ENCODE results near the gene PALS2. TPM values are rescaled to one million over a fixed set of nuclear protein-coding genes. Genes with fewer than 3 reads are reported as not detected.

The PALS2 gene
- total RNA-seq, 2 experiments from 2014 or later: 26.3 to 75.9 TPM

DNA sequence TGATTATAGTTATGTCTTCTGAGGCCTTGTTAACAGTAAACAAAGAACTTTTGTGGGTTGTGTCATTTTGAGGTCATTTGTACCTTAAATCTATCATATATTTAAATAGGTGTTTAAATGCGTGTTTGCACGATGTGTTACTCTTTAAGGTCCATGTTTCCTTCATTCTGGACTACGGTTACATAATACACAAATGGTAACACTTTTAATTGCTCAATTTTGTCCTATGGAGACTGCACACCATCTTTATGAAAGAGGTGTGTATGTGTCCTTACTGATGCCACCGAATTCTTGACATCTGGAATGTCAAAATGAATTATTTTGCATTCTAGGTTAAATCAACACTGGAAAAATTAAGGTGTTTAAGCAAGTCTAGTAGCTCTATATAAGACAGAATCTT lies 1.7 kb downstream of the PALS2 start:
- TF ChIP-seq EZH2phosphoT487 (IDR thresholded peaks at IDR 0.05; ENCODE audit: borderline replicate concordance, low read depth, low read length): no peak
- TF ChIP-seq, protein P1, sequence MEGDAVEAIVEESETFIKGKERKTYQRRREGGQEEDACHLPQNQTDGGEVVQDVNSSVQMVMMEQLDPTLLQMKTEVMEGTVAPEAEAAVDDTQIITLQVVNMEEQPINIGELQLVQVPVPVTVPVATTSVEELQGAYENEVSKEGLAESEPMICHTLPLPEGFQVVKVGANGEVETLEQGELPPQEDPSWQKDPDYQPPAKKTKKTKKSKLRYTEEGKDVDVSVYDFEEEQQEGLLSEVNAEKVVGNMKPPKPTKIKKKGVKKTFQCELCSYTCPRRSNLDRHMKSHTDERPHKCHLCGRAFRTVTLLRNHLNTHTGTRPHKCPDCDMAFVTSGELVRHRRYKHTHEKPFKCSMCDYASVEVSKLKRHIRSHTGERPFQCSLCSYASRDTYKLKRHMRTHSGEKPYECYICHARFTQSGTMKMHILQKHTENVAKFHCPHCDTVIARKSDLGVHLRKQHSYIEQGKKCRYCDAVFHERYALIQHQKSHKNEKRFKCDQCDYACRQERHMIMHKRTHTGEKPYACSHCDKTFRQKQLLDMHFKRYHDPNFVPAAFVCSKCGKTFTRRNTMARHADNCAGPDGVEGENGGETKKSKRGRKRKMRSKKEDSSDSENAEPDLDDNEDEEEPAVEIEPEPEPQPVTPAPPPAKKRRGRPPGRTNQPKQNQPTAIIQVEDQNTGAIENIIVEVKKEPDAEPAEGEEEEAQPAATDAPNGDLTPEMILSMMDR (conservative IDR thresholded peaks at IDR 0.05; ENCODE audit: low read length): no peak
- Histone ChIP-seq H2AFZ (ENCODE audit: low read length) (no peak overlapping the region), H3K4me2 (ENCODE audit: low read length) (peak overlapping the region; percentile 90), H3K36me3 (ENCODE audit: insufficient read depth, low read length) (no peaks in the 10 kb centered on the region), H3K4me1 (ENCODE audit: insufficient read depth, low read length, poor library complexity, severe bottlenecking) (peaks cover 50% of the 10 kb centered on the region), H3K9me3 (ENCODE audit: low read length) (no peaks in the 10 kb centered on the region), H3K79me2 (ENCODE audit: insufficient read depth, low read depth, low read length) (peaks cover 61% of the 10 kb centered on the region), H3K4me3 (ENCODE audit: low read depth, low read length, poor library complexity, severe bottlenecking) (peak overlapping the region; percentile 96), H3K27ac (ENCODE audit: low read depth, low read length, poor library complexity, severe bottlenecking) (peak overlapping the region; percentile 64), H4K20me1 (ENCODE audit: insufficient read depth, low read length) (peaks cover 50% of the 10 kb centered on the region), H3K9me2 (ENCODE audit: insufficient read depth, low read length) (no peaks in the 10 kb centered on the region)
- BruUV-seq (replicated peaks): no TSS peak
- intact Hi-C loops (cut with micrococcal nuclease; ENCODE audit: unreplicated experiment): loop anchor here (2.0 to 10.0 kb wide), 6 partner anchors 144 to 1030 kb away; no protein-coding TSS in a partner anchor
- no peak for DNase-seq (ENCODE audit: low spot score)
- ChIA-PET CTCF (ENCODE audit: unreplicated experiment) (no interaction called here), POLR2A (interaction anchor here (0.6 to 1.9 kb wide), 7 partner anchors 24 to 713 kb away, joined by 3 to 7 read pairs (median 4); no protein-coding TSS in a partner anchor)

DNA sequence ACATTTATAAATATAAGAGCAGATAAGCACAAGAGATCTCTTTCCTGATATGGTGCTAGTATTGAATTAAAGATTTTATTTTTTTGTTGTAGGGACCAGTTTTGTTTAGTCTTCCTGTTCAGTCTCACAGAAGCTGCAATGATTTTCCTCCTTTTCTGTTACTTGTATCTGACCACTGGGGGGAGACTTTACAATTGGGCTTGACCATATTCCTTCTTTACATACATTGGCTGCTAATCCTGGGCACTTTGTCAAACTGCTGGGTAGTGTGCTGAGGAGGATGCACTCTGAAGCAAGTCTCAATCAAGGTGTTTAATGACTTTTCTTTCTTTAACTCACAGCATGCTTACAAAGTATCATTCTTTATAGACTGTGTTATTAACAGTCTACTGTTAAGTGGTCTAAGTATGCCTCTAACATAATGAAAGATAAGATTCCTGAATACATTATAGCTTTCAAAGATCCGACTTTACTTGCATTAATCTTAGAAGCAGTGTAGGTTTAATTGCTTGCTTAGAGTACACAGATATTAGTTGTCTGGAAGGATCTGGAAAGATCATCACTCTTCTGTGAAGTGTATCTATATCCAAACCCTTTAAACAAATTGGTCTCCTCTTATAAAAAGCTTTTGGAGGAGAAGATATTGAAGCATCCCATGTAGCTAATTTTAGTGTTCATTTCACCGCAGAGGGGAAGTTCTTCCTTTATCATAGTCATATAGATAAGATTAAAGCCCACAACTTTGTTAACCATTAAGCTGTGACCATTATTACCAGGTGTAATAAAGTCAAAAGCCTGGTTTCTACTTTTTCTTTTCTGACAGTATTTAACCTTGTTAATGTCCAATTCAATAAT lies 3.1 kb downstream of the PALS2 start:
- no peaks in the 10 kb centered on the region for H3K36me3 ChIP-seq (ENCODE audit: insufficient read depth, low read length)
- peak overlapping the region; percentile 96 for H3K4me3 ChIP-seq (ENCODE audit: low read depth, low read length, poor library complexity, severe bottlenecking)
- H3K9me2 ChIP-seq (ENCODE audit: insufficient read depth, low read length): no peaks in the 10 kb centered on the region
- no TSS peak for BruUV-seq (replicated peaks)
- H3K27ac ChIP-seq (ENCODE audit: low read depth, low read length, poor library complexity, severe bottlenecking): no peak overlapping the region
- peaks cover 76% of the 10 kb centered on the region for H3K79me2 ChIP-seq (ENCODE audit: insufficient read depth, low read depth, low read length)
- TF ChIP-seq EZH2phosphoT487 (IDR thresholded peaks at IDR 0.05; ENCODE audit: borderline replicate concordance, low read depth, low read length): no peak
- TF ChIP-seq, protein P1 (conservative IDR thresholded peaks at IDR 0.05; ENCODE audit: low read length): peak; percentile 94
- ChIA-PET CTCF (ENCODE audit: unreplicated experiment) (no interaction called here), POLR2A (interaction anchor here (0.7 to 1.4 kb wide), 6 partner anchors 9 to 257 kb away, joined by 3 to 4 read pairs (median 4); no protein-coding TSS in a partner anchor)
- no peak overlapping the region for H2AFZ ChIP-seq (ENCODE audit: low read length)
- peak overlapping the region; percentile 90 for H3K4me2 ChIP-seq (ENCODE audit: low read length)
- peaks cover 55% of the 10 kb centered on the region for H4K20me1 ChIP-seq (ENCODE audit: insufficient read depth, low read length)
- peaks cover 50% of the 10 kb centered on the region for H3K4me1 ChIP-seq (ENCODE audit: insufficient read depth, low read length, poor library complexity, severe bottlenecking)
- peak; percentile 83 for DNase-seq (ENCODE audit: low spot score)
- intact Hi-C loops (cut with micrococcal nuclease; ENCODE audit: unreplicated experiment): loop anchor here (1.0 to 10.0 kb wide), 4 partner anchors 89 to 1032 kb away; no protein-coding TSS in a partner anchor
- H3K9me3 ChIP-seq (ENCODE audit: low read length): no peaks in the 10 kb centered on the region

DNA sequence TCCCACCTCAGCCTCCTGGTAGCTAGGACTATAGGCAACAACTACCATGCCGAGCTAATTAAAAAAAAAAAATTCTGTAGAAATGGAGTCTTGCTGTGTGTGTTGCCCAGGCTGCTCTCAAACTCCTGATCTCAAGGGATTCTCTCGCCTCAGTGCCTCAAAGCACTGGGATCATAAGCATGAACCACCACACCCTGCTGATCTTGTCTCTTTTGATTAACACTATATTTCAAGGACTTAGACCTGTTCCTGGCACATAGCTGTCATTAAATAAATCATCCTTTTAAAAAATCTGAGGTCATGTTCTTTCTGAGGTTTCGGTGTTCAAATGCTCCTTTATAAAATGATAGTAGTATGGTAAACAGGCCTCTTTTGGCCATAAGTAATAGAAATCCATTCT lies 4.8 kb downstream of the PALS2 start:
- Histone ChIP-seq H3K79me2 (ENCODE audit: insufficient read depth, low read depth, low read length) (peaks cover 92% of the 10 kb centered on the region), H3K4me2 (ENCODE audit: low read length) (peak overlapping the region; percentile 90), H3K4me3 (ENCODE audit: low read depth, low read length, poor library complexity, severe bottlenecking) (no peak overlapping the region), H2AFZ (ENCODE audit: low read length) (no peak overlapping the region), H3K27ac (ENCODE audit: low read depth, low read length, poor library complexity, severe bottlenecking) (no peak overlapping the region), H4K20me1 (ENCODE audit: insufficient read depth, low read length) (peaks cover 62% of the 10 kb centered on the region), H3K9me3 (ENCODE audit: low read length) (no peaks in the 10 kb centered on the region), H3K9me2 (ENCODE audit: insufficient read depth, low read length) (no peaks in the 10 kb centered on the region), H3K4me1 (ENCODE audit: insufficient read depth, low read length, poor library complexity, severe bottlenecking) (peaks cover 44% of the 10 kb centered on the region), H3K36me3 (ENCODE audit: insufficient read depth, low read length) (no peaks in the 10 kb centered on the region)
- TF ChIP-seq, protein P1 (conservative IDR thresholded peaks at IDR 0.05; ENCODE audit: low read length): no peak
- TF ChIP-seq EZH2phosphoT487 (IDR thresholded peaks at IDR 0.05; ENCODE audit: borderline replicate concordance, low read depth, low read length): no peak
- intact Hi-C loops (cut with micrococcal nuclease; ENCODE audit: unreplicated experiment): loop anchor here (5.0 to 10.0 kb wide), 3 partner anchors 217 to 1033 kb away; no protein-coding TSS in a partner anchor
- ChIA-PET CTCF (ENCODE audit: unreplicated experiment) (no interaction called here), POLR2A (no interaction called here)
- no peak for DNase-seq (ENCODE audit: low spot score)
- BruUV-seq (replicated peaks): no TSS peak
